D721Med (cell line): ENCODE data around the gene KRTAP10-9.

Experiments
- DNase-seq: peaks from one replicate; pipeline ENCODE4 v3.0.0; 2011; ENCODE audit warnings: low spot score; ENCODE audit not compliant: insufficient read length
- FAIRE-seq: peaks from 2 replicates; lab custom pipeline; 2011; peaks lifted over from hg19 to GRCh38; lab: Jason Lieb, UNC
- CTCF ChIP-seq: IDR thresholded peaks from 2 replicates; pipeline ENCODE4 v1.5.1; 2012; ENCODE audit warnings: mild to moderate bottlenecking, control low read depth; ENCODE audit not compliant: insufficient read depth; ENCODE audit errors: missing control alignments

KRTAP10-9 gene

GRCh38 chr21:44650265-44650972 is 23.5 kb downstream of the KRTAP10-9 start:
- no peak for TF ChIP-seq CTCF
- DNase-seq (no peak), FAIRE-seq (no peak)

GRCh38 chr21:44650973-44651675 is 24.2 kb downstream of the KRTAP10-9 start:
- no peak for FAIRE-seq
- no peak for DNase-seq
- no peak for TF ChIP-seq CTCF

DNA sequence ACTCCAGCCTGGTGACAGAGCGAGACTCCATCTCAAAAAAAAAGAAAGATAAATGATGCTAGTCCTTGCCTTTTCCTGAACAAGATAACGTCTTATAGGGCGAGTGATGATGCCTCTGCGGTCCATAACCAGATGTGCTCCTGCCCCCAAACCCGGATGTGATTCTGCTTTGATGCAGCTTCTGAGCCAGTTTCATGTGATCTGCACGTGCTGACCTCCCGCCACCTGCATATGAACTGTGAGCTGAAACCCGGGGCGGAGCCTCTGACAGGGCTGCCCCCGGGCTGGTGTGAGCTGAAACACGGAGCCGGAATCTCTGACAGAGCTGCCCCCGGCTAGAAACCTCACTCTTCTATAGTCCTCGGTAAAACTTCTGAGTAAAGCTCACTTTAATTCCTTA is 26.2 kb downstream of the KRTAP10-9 start:
- no peak for DNase-seq

GRCh38 chr21:44653656-44654575 is 27.0 kb downstream of the KRTAP10-9 start:
- no peak for FAIRE-seq
- DNase-seq = no peak

More for the DNA sequence above, 26.2 kb downstream of the KRTAP10-9 start:
- no peak for TF ChIP-seq CTCF
- no peak for FAIRE-seq

GRCh38 chr21:44654576-44655175 is 27.8 kb downstream of the KRTAP10-9 start, which contains the start of gene KRTAP12-4:
KRTAP12-4 (minus strand) TSS chr21:44654659; CDS start chr21:44654614, 45 bp downstream.
- DNase-seq (no peak), FAIRE-seq (no peak)
- TF ChIP-seq CTCF = no peak

More at GRCh38 chr21:44653656-44654575, 27.0 kb downstream of the KRTAP10-9 start:
- TF ChIP-seq CTCF = no peak

DNA sequence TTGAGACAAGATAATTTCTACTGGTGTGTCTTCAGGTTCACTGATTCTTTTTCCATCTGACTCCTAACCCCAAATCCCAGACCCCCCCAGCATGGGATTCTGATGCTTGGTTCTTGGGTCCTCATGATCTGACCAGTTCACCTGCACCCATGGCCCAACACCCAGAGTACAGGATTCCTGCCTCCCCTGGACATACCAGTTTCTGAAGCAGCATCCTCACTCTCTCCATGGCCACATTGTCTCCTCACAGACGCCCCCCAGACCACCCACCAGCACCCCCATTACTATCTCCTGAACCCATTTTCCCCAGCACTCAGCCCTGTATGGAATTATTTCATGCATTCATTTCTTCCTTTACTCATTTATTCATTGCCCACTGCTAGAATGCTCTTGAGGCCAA is 30.0 kb downstream of the KRTAP10-9 start:
- TF ChIP-seq CTCF = no peak
- DNase-seq (no peak), FAIRE-seq (no peak)
